ENCODE measurements around the gene IP6K1. TPM values are rescaled to one million over a fixed set of nuclear protein-coding genes. Genes with fewer than 3 reads are reported as not detected.

The IP6K1 gene
- total RNA-seq, 1 experiment from 2014 or later = 30.6 TPM

GRCh38 chr3:49717959-49718857 is 68.1 kb downstream of the IP6K1 start:
- Histone ChIP-seq H2AFZ (ENCODE audit: low read depth, low read length, poor library complexity, severe bottlenecking) (no peak overlapping the region), H3K36me3 (ENCODE audit: control insufficient read depth in 1 of 2, insufficient read depth in 2 of 2, low read length in 2 of 2) (peaks cover 3 to 24% of the 10 kb centered on the region in 2 experiments; a peak in 2 of 4 replicates), H3K79me2 (ENCODE audit: insufficient read depth, low read length) (peaks cover 13% of the 10 kb centered on the region), H3K27me3 (ENCODE audit: insufficient read depth, low read length) (no peaks in the 10 kb centered on the region), H3K4me3 (replicated peaks in 1 of 2; ENCODE audit: low read depth in 1 of 2, low read length in 2 of 2) (no peak overlapping the region), H4K20me1 (ENCODE audit: insufficient read depth) (no peaks in the 10 kb centered on the region), H3K9me3 (ENCODE audit: control insufficient read depth in 1 of 2, insufficient read depth in 1 of 2, low read depth in 1 of 2, low read length in 2 of 2) (no peaks in the 10 kb centered on the region), H3K9ac (ENCODE audit: low read length) (no peak overlapping the region), H3K4me2 (ENCODE audit: low read length) (no peak overlapping the region), H3K9me2 (ENCODE audit: insufficient read depth) (no peaks in the 10 kb centered on the region), H3K4me1 (ENCODE audit: control insufficient read depth in 1 of 2, insufficient read depth in 2 of 2, low read length in 2 of 2) (peaks cover 7 to 24% of the 10 kb centered on the region in 2 experiments; a peak in 3 of 4 replicates), H3K27ac (ENCODE audit: low read depth, low read length) (no peak overlapping the region)
- RAD21 ChIA-PET (ENCODE audit: low non-redundant PET in 1 of 2, low total read pairs in 2 of 2, uncharacterized antibody in 2 of 2, unreplicated experiment in 2 of 2) = no interaction called here
- POLR2A ChIA-PET = no interaction called here
- DNase-seq (ENCODE audit: low read depth, low spot score) = no peak
- BruUV-seq (replicated peaks) = no TSS peak
- CTCF ChIA-PET = no interaction called here
- intact Hi-C loops (cut with micrococcal nuclease) = no loop called here
- ATAC-seq = no peak
- TF ChIP-seq CBX3 (IDR thresholded peaks at IDR 0.05; ENCODE audit: low read depth) (no peak), FOSL1 (IDR thresholded peaks at IDR 0.05; ENCODE audit: low read depth) (no peak), POLR2A (IDR thresholded peaks at IDR 0.05; ENCODE audit: borderline replicate concordance, extremely low read depth, insufficient read depth, insufficient read length) (no peak), ZNF274 (IDR thresholded peaks at IDR 0.05; ENCODE audit: low read depth, low read length) (no peak), SRF (IDR thresholded peaks at IDR 0.05; ENCODE audit: low read depth) (no peak), MAX (IDR thresholded peaks at IDR 0.05) (no peak), CEBPB (IDR thresholded peaks at IDR 0.05; ENCODE audit: low read depth) (no peak), ELF1 (IDR thresholded peaks at IDR 0.05; ENCODE audit: borderline replicate concordance, low read depth) (no peak), TCF7L2 (IDR thresholded peaks at IDR 0.05; ENCODE audit: borderline replicate concordance, extremely low read depth, insufficient read depth, insufficient read length) (no peak), POLR2AphosphoS5 (IDR thresholded peaks at IDR 0.05; ENCODE audit: low read depth, low read length) (no peak), JUND (IDR thresholded peaks at IDR 0.05) (no peak), YY1 (IDR thresholded peaks at IDR 0.05; ENCODE audit: extremely low read depth, insufficient replicate concordance, low read depth, low read length) (no peak), SP1 (IDR thresholded peaks at IDR 0.05; ENCODE audit: low read depth) (no peak), EZH2phosphoT487 (IDR thresholded peaks at IDR 0.05; ENCODE audit: borderline replicate concordance) (no peak), CTCF (IDR thresholded peaks at IDR 0.05 in 2 of 3, conservative IDR thresholded peaks at IDR 0.05 in 1 of 3; ENCODE audit: borderline replicate concordance in 1 of 3, insufficient read depth in 1 of 3, low read depth in 2 of 3, low read length in 2 of 3) (no peak), ATF3 (IDR thresholded peaks at IDR 0.05) (no peak), EZH2 (IDR thresholded peaks at IDR 0.05) (no peak), SIN3A (IDR thresholded peaks at IDR 0.05; ENCODE audit: low read depth) (no peak), ZBTB33 (IDR thresholded peaks at IDR 0.05; ENCODE audit: extremely low read depth, insufficient replicate concordance, low read length) (no peak)
